ENCODE results near the gene CDX2.

The CDX2 gene

DNA sequence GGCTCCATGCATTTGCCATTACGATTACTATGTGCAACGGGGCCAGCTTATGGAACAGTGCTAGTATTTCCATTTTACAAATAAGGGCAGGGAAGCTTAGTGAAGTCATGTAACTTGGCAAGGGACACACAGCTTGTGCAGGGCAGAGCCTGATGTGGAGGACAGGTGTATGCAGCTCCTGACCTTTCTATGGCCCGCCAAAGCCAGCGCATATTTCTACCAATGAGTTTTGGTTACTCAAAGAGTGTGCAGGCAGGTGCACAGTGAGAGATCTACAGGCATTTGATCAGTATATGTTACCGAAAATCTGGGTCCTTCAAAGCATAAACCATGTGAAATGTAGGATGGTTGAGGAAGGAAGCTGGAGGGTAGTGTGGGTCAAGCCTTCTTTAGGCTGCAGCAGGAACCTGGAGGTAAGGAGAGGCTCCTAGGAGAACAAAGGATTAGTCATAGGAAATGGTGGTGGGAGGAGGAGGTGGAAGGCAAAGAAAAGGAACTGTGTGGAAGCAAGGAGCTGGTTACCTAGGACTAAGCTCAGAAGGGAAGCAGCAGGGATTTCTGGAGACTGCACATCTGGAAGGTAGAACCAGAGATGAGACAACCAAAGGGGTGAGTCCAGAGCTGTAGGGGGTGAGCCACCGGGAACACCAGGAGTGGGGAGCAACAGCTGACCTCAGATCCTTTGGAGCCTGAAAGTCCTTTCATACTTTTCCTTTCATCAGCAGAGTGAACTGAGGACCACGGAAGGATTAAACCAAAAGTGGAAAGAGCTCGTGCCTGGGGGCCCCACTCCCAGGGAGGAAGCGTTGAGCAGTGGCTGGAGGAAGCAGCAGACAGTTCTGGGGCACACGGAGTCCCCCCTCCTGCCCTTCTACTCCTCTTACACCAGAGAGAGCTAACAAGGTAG lies 53.6 kb downstream of the CDX2 start:
- DNase-seq (ENCODE audit: low read depth), result no peak

DNA sequence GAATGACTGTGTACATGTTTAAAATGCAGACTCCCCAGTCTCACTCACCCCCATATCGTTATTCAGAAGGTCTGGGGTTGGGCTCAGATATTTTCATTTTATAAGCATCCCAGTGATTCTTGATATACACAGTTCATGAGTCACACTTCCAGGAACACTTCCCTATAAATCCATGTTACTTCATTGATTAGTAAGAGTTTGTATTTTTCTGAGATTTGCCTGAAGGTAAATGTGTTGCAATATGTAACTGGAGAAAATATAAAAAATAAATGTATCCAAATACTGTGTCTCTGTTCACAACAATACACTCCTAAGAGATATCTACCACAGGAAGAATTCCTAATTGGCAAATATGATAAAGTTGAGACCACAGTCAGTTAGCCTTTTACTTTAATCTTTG lies 56.0 kb downstream of the CDX2 start:
- no peak for DNase-seq (ENCODE audit: low read depth)

DNA sequence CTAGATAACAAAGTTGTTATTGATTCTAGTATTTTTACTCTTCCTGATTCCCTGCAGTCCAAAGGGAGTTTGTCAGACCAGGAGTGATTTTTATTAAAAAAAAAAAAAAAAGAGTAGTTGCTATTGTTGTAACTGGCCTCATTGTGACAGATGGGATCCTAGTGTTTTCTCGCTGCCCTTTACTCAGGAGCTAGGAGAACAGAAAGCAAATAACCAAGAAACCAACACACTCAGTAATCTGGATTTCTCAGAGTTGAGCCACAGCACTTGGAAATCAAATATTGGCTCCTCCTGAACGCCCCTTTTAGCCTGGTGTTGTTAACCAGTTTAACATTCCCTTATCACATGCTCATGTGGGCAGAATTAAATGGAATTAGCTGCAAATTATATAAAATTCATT lies 57.6 kb downstream of the CDX2 start:
- DNase-seq (ENCODE audit: low read depth), result no peak
